Adrenal gland (tissue), 5 donors: Measurements from ENCODE around the gene BBS9.

Experiments used
- CTCF ChIP-seq, 6 experiments: fragments of 450-650 bp in 4 of 6; fragments of 200-600 bp in 2 of 6; sonication (generic) in 1 of 6; IDR thresholded peaks; 1 replicate in 5 of 6; 2 replicates in 1 of 6; pipeline versions ENCODE4 v1.5.1 to v1.8.0; 2016 to 2021; ENCODE audit warnings: antibody characterized with exemption in 6 of 6, mild to moderate bottlenecking in 2 of 6, moderate library complexity in 1 of 6
- POLR2A ChIP-seq, 2 donors: fragments of 450-650 bp; IDR thresholded peaks; one replicate each; pipeline ENCODE4 v1.6.1; 2017; ENCODE audit warnings: antibody characterized with exemption in 2 of 2, mild to moderate bottlenecking in 2 of 2, moderate library complexity in 1 of 2
- donor health status: DM: no; HTN: no; CAD: no.

DNA sequence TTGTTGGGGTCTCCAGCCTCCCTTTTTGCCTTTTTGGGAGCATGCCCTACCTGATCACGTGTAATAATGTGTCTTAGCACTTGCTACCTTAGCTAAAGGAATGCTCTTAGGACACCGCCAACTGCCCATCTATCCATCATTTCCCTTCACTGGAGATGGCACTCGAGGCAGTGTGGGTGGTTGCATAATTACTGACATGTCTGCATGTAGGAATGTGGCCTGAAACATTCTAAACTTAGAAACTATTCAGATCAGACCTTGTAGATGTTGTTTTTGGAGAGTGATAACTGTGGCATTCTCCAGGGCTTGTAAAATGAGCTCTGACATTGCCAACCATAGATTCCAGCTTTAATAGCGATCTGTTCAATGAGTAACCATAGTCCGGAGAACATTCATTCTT, 365.8 kb downstream of the BBS9 start:
- no peak for TF ChIP-seq CTCF (IDR thresholded peaks at IDR 0.05)
- no peak for TF ChIP-seq POLR2A (IDR thresholded peaks at IDR 0.05)
